DMS53 treated with DMSO at 0.1 percent for 48 hours (cell line): ENCODE results near the gene POU2F3.

Experiments used
- DNase-seq: peaks from one replicate; lab custom pipeline; 2025; ENCODE audit not compliant: unreplicated experiment; lab: John Stamatoyannopoulos, UW

The POU2F3 gene

DNA sequence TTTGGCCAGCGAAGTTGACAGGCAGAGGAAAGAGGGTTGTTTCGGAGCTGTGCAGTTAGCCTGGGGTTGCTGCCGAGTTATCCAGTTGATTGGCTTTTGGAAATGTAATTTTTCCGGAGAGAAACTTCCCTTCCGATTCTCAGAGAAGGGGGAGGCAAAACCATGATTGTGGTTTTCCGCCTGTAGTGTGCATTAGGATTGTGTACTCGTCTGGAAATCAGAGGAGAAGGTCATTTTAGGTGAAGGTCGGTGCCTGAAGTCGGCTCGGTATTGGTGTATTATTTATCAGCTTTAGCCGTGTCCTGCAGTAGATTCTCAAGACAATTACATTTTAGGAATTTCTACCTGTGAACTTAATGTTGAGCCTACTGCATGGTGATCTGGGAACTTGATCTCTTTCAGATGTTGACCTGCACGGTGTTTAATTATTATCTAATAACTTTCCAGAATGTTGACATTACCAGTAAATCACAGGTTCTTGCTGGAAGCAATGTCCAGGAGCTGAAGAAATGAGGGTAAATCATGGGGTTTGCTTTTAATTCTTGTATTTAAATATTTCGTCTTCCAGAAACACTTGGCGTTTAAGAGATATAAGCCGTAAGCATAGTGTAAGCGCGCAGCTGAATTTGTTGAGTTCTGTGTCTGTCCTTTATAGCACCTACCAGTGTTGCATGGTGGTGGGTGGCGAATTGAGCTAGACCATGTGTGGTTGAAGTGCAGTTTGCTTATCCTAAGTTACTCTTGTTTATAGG is 97.6 kb downstream of the POU2F3 start:
- DNase-seq, result no peak

DNA sequence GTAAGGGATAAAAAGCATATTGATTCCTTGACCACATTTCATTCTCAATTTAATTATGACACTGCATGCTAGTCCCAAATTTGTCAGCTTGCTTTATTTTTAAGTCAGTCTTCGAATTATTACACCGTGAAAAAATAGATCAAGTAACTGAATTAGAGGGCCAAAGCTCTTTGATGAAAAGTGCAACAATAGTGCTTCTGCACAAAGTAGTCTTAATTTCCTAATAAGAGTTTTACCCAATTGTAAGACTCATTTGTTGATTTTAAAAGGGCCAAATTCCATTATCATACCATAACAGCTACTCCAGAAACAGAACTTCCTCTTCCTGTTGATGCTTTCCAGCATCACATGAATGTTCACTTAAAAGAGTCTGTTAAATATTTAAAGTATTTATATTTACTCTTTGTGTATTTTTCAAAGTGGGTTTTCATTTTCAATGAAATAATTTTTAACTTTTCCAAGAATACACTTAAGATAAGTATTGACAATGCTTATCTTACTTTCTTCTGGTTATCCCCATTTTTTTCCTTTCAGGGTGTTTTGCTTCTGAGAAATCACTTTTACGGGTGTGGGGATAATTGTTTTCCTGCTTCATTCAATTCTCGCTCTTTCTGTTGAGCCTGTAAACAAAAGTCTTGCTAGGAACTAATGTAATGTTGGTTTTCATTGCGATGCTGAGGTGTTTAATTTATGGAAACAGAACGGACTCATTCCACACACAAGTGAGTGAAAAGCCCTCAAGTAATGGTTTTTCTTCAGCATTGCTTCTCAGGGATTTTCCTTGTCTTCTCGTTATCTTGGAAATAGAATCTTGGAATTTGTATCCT is 98.4 kb downstream of the POU2F3 start:
- DNase-seq, result no peak

DNA sequence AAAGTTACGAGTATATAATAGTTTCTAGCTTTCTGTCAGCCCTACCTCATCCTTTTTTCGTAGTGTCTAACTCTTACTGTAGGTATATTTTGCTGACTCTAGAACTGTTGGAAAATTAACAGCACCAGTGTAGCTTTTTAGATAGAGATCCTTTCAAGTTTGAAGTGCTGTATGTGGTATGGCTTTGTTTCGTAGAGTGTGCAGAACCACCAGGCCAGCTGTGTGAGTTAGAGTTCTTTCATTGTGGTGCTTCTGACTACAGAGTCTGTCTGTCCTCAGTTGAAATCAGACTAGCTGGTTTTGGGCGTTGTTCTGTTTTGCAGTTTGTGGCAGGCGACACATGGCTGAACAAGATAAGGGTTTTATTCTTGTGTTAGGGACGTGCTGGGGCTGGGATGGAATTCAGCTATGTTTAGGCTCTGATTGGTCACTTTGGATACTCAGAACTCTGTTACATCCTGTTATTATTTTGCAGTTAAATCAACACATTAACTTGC is 99.5 kb downstream of the POU2F3 start:
- DNase-seq, result no peak

GRCh38 chr11:120340529-120340928 is 100.6 kb downstream of the POU2F3 start:
- DNase-seq, result no peak

GRCh38 chr11:120342226-120342625 is 102.3 kb downstream of the POU2F3 start:
- DNase-seq, result no peak

DNA sequence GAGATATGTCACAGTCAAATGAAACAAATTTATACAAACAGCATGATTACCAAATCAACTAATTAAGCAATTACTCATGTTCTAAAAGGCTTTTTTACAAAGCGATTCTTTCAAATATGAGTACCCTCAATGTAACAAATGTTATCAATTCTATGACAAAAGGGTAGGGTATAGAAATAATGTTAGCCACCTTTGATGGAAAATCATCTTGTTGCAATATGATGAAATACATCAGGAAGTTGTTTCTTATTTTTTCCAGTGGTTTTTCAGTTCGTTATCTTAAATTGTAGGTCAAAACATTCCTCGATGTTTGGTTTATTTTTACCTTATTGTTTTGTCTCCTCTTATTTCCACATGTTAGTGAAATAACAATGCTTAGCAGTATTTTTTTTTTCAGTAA is 102.7 kb downstream of the POU2F3 start:
- no peak for DNase-seq

DNA sequence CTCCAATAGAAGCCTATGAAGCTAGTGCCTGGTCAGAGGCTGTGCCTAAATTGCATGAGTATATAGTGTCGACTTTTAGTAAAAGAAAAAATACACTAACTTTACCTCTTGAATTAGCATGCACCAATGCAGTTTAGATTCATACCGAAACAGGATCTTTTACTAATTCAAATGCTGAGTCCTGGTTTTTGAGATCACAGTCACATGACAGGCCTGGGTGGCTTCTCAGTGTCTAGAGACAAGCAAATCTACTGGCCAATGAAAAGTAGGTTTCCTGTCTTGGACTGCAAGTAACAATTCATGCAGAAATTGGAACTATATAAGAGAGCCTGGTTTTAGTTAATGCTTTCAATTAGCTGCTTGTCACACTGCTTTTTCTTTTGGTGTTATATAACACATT is 103.5 kb downstream of the POU2F3 start:
- no peak for DNase-seq

DNA sequence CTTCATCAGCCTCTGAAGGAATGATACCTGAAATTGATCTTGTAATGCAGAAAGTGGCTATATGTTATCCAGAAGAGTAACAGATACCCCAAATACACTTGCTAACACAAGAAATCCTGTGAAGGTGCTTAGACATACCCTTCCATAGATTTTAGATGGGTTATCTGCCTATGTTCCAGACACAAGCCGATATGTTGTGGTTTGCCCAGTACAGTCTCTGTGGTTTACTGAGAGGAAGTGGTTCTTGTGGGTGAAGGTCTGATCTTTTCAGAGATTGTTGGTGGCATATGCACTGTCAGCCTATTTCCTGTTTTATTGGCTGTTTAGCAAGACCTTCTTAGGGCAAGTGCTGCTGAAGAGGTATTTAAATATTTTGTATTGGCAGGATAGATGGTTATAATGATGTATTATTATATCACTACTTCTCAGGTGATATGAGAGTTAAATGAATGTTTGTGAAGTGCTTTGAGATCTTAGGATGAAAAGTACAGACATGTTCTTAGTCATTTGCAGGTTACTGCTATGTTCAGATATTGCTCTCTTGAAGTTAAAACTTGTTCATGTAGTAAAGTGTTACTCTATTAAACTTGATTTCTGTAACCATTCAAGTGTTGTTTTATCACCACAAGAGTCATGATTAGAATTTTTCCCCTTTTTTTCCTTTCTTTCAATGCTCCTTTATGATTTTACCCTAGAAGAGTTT is 104.5 kb downstream of the POU2F3 start:
- no peak for DNase-seq

DNA sequence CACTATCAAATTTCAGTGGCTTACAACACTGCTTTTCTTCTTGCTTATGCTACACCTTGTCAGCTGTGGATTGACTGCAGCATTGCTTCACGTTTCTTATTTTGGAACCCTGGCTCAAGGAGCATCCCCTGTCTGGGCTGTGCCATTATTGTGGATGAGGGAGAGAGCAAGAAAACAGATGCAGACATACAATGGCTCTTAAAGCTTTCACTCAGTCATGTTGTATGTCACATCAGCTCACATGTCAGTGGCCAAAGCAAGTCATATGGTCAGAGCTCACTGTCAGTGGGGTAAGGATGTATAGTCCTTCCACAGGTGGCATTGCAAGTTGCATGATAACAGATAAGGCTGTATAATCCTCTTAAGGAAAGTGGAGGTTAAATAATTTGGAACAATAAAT is 106.3 kb downstream of the POU2F3 start:
- DNase-seq, result no peak

DNA sequence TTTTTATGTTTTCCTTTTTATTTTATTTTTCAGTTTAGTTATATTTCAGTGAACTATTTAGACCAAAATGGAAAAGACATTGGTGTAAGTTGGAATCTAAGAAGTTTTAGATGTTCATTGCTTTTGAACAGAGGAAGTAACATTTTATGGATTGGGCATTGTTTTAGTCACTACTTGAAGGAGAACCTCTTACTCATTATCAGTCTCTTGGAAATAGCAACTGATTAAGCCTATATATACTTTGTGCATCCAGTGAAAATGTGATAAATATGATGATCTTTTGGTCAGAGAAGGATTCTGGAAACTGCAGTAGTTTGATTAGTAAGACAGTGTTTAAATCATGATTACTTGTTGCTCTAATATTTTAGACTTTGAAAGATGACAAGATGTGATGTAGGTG is 110.7 kb downstream of the POU2F3 start:
- DNase-seq, result no peak

DNA sequence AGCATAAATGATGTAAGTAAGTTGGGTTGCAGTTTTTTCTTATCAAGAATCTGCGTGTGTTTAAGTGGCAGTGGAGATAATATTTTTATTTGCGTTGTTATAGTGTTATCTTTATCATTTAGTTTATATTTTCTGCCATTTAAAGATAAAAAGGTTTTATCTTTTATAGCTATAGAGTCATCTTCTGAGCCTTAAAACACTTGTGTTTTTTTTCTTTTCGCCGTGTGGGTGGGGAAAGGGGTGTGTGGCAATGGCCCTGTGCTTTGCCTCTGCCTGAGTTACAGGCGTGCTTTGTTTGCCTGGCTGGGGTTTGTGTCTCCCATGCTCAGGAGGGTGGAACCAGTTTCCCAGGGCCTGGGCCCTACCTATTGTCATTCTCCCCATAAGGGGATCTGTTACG is 112.5 kb downstream of the POU2F3 start:
- no peak for DNase-seq

- DNase-seq, result no peak
These were observed 114.1 kb downstream of the POU2F3 start for GRCh38 chr11:120354068-120354467.

DNA sequence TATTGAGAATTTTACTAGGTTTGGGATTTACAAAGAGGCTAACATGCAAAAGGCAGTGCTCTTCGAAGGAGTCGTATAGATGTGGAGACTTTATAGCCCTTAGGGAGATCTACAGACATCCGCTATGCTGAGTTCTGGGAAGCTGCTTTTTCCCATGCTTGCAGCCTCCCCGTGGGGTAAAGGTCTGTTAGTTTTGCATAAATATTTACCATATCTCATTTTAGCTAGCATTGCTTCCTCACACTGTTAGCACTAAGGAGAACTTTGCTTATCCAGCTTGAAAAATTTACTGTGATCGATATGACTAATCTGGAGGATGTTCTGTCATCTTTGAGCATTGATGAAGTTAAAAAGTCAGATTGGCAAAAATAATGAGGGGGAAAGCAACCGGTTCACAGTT is 114.8 kb downstream of the POU2F3 start:
- DNase-seq, result no peak

DNA sequence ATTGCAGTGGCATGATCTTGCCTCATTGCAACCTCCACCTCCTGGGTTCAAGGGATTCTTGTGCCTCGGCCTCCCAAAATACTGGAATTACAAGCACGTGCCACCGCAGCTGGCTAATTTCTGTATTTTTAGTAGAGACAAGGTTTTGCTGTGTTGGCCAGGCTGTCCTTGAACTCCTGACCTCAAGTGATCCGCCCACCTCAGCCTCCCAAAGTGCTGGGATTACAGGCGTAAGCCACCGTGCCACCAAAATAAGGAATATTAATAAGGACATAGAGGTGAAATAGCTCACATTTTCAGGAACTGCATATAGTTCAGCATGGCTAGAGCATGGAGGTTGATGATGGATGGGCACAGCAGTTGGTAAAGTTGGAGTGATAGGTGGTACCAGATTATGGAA is 117.7 kb downstream of the POU2F3 start:
- DNase-seq, result no peak

- DNase-seq, result no peak
These were observed 118.8 kb downstream of the POU2F3 start for GRCh38 chr11:120358729-120359128.

GRCh38 chr11:120363436-120363835 is 123.5 kb downstream of the POU2F3 start:
- no peak for DNase-seq

DNA sequence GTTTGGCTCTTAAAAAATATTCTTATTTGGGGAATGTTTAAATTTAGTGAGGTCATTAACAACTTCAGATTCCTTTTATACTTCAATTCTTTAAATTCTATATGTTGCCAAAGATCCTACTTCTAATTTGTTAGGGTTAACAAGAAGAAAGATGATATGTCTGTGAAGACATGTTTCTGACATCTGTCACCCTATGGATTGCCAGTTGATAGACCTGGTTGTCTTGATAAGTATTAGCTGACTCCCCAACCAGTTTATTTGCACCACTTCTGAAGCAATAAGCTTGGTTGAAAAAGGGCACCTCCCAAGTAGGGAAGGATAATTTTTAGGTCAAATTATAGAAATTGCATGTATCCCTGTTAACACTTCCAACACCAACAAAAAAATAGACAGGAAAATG is 125.6 kb downstream of the POU2F3 start:
- DNase-seq, result no peak
